ENCODE results near the gene FOXRED1. TPM values are rescaled to one million over a fixed set of nuclear protein-coding genes. Genes with fewer than 3 reads are reported as not detected.

Gene FOXRED1
- total and polyA plus RNA-seq, 9 of the 15 experiments (the other 6 are each of a cell fraction or from before 2014, with no cell fraction given): 14.1 to 94.4 (median 53.1) TPM

- no peak for TF ChIP-seq AFF4 (CRISPR knock-in tag; IDR thresholded peaks at IDR 0.05)
Measured at GRCh38 chr11:126279191-126279590, 10.2 kb downstream of the FOXRED1 start (continued).

- no TSS peak for BruUV-seq (replicated peaks)
- ATAC-seq (no peak), DNase-seq (ENCODE audit: extremely low read depth in 1 of 4, low spot score in 3 of 4) (no peak), FAIRE-seq (no peak)
- no peak overlapping the region for H3K4me2 ChIP-seq (ENCODE audit: insufficient read depth, low read length)
- H2AFZ ChIP-seq (ENCODE audit: low read depth, low read length): no peak overlapping the region
- POLR2A ChIA-PET: interaction anchor here (0.6 to 2.5 kb wide), 4 partner anchors 8 to 144 kb away, joined by 3 to 14 read pairs (median 4); partner anchors contain the start of genes FAM118B, FOXRED1, RPUSD4 and SRPRA
- CTCF ChIA-PET (ENCODE audit: low intra/inter-chr PET ratio): no interaction called here
- no peak overlapping the region for H3K27ac ChIP-seq (ENCODE audit: extremely low read depth, low read depth, low read length)
- no peak overlapping the region for H3K4me3 ChIP-seq
- H3K79me2 ChIP-seq (ENCODE audit: control insufficient read depth, insufficient read depth, low read length): no peaks in the 10 kb centered on the region; the same call in 2 of the 3 replicates
- no peaks in the 10 kb centered on the region; the same call in 1 of the 2 replicates for H4K20me1 ChIP-seq (replicated peaks; ENCODE audit: control insufficient read depth, insufficient read depth, low read length)
- peaks cover 19 to 29% of the 10 kb centered on the region in 2 experiments; a peak in 4 of 5 replicates for H3K4me1 ChIP-seq (replicated peaks in 1 of 2; ENCODE audit: control insufficient read depth in 2 of 2, insufficient read depth in 2 of 2, low read length in 2 of 2)
- no peaks in the 10 kb centered on the region for H3K9me3 ChIP-seq (replicated peaks; ENCODE audit: control insufficient read depth, insufficient read depth, low read depth, low read length)
- H3K9me1 ChIP-seq (ENCODE audit: control insufficient read depth, insufficient read depth, low read length): no peaks in the 10 kb centered on the region
- intact Hi-C loops (cut with micrococcal nuclease): no loop called here
- no peaks in the 10 kb centered on the region for H3K27me3 ChIP-seq (ENCODE audit: control insufficient read depth in 2 of 2, insufficient read depth in 2 of 2, low read length in 2 of 2)
- peaks cover 23% of the 10 kb centered on the region; the same call in 2 of the 3 replicates for H3K36me3 ChIP-seq (ENCODE audit: control insufficient read depth, insufficient read depth, low read length)
- 82% methylated on average over 4 of the region's 5 CpGs for WGBS (ENCODE audit: insufficient coverage, low coverage, missing lambda C conversion rate)
- H3K9ac ChIP-seq (ENCODE audit: insufficient read depth in 1 of 2, low read depth in 2 of 2, low read length in 2 of 2): no peak overlapping the region
- in situ Hi-C loops (cut with MboI): no loop called here
- TF ChIP-seq TAL1 (IDR thresholded peaks at IDR 0.05) (no peak), ZNF592 (IDR thresholded peaks at IDR 0.05) (no peak)
Measured at GRCh38 chr11:126280595-126280994, 11.6 kb downstream of the FOXRED1 start.

Data from K562 (cell line).